RKO (cell line): ENCODE measurements around the gene OR8D4.
"Not testable (repeated sequence)": the region's sequence is repeated elsewhere in the genome, so short reads cannot be mapped to it uniquely, and the experiment has no call there.

ENCODE experiments used
- DNase-seq: peaks from one replicate; pipeline ENCODE4 v3.0.0-alpha.2; 2016; ENCODE audit warnings: low spot score

Gene OR8D4

DNA sequence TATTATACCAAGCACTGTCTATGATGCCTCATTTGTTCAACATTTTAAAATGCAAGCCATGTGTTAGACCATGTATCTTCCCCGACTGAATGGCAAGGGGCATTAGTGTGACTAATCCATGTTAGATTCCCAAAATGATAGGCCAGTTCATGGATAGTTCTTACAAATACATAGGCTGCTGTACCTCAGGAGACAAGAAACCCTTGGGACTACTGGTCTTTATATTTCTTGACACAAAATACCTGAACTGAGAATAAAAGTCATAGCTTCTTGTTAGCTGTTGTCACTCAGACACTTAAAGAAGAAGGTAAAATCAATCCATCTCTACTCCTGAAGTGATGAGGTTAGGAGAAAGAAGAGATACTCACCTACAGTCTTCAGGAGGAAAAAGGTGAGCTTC lies at the start of gene OR8D4:
OR8D4 (plus strand) TSS at position 301 of the 400 bp plus-strand sequence. CDS start 4,265 bp downstream, outside the sequence.
- DNase-seq = no peak

DNA sequence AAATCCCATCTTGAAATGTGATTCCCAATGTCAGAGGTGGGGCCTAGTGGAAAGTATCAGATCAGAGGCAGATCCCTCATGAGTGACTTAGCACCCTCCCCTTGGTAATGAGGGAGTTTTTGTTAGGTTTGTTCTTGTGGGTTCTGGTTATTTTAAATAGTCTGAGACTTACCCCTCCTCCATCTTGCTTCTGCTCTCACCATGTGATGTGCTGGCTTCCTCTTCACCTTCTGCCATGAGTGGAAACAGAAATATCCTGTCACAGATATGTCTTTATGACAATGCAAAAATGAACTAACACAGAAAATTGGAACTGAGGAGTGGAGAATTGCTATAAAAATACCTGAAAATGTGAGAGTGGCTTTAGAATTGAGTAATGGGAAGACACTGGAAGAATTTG lies 49.6 kb upstream of the OR8D4 start:
- DNase-seq = no peak

DNA sequence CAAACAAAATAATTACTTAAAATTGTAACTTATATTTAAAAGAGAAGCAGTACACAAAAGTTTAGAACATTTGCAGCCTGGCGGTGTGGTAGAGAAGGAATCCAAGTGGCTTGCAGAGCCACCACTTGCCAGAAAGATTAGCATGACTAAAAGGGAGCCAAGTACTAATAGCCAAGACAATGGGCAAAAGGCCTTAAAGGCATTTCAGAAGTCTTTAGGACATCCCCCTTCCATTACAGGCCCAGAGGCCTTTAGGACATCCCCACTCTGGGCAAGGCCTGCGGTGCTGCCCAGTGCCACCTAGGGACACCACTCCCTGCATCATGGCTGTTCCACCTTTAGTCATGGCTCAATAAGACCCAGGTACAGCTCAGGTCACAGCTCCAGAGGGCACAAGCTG lies 48.9 kb upstream of the OR8D4 start:
- no peak for DNase-seq

GRCh38 chr11:123856444-123856843 lies 45.5 kb upstream of the OR8D4 start:
- DNase-seq = no peak

DNA sequence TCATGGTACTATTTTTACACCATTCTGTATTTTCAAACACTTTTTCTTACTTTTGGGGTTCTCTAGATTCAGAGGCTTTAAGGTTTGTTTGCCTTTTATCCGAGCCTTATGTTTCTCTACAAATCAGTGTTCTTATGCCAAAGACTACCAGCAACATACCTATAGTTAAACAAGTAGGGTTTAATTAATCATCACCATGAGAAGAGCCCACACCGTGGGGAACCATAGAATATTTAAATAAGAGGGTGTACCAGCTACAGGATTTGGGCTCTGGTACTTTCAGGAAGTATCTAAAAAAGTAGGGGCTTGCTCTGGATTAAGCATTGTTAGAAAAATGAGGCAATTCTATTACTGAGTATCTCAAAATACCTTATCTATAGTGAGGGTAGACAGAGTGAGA lies 42.2 kb upstream of the OR8D4 start:
- no peak for DNase-seq

DNA sequence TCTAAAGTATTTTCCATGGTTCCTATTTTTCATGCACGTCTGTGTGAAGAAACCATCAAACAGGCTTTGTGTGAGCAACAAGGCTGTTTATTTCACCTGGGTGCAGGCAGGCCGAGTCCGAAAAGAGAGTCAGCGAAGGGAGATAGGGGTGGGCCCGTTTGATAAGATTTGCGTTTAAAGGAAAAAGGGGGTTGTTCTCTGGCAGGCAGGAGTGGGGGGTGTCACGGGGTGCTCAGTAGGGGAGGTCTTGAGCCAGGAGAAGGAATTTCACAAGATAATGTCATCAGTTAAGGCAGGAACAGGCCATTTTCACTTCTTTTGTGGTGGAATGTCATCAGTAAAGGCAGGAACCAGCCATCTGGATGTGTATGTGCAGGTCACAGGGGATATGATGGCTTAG lies 36.7 kb upstream of the OR8D4 start:
- not testable (repeated sequence) for DNase-seq

DNA sequence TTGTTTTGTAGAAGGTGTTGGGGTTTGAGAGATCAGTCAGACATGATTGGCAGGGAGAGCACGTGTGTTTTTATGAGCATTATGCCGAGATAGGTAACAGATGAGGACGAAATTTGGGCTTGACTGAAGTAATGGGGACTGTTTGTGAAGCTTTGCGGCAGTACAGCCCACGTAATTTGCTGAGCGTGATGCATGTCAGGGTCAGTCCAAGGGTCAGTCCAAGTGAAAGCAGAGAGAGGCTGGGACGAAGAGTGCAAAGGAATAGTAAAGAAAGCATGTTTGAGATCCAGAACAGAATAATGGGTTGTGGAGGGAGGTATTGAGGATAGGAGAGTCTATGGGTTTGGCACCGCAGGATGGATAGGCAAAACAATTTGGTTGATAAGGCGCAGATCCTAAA lies 34.2 kb upstream of the OR8D4 start:
- DNase-seq = not testable (repeated sequence)

DNA sequence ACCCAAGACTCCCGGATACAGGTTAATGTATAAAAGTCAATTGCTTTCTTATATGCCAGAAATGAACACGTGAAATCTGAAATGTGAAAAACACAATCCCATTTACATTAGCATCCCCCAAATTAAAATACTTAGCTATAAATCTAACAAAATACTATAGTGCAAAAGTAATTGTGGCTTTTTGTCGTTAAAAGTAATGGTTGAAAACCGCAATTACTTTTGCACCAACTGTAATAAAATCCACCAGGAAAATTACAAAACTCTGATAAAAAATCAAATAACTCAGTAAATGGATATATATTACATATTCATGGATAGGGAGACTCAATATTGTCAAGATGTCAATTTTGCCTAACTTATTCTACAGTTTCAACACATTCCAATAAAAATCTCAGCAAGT lies 21.1 kb upstream of the OR8D4 start:
- DNase-seq = no peak

- DNase-seq = no peak
These were observed 16.4 kb upstream of the OR8D4 start, which contains the start of gene TMEM225 for GRCh38 chr11:123885570-123885969. Gene TMEM225, minus strand, starts transcription at chr11:123885670. Its CDS starts 245 bp downstream, at chr11:123885425.

- no peak for DNase-seq
These were observed 9.9 kb upstream of the OR8D4 start for GRCh38 chr11:123892031-123892430.

- DNase-seq = no peak
These were observed 2.2 kb upstream of the OR8D4 start for GRCh38 chr11:123899792-123900191.

DNA sequence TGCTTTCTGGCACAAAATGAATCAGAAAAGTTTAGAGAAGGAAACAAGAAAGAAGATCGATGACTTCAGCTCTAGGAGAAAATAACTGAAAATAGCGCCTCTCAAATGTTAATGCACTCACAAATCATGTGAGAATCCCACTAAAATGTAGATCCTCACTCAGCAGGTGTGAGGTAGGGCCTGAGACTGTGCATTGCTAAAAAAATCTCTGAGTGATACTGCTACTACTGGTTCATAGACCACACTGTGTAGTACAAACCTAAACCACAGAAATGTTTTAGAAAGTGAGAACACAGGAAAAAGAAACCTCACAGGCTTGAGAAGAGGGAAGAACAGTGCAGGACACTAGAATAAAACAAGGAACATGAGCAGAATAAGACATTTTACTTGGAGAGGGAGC lies 2.0 kb downstream of the OR8D4 start:
- DNase-seq = no peak

GRCh38 chr11:123904932-123905331 lies 3.0 kb downstream of the OR8D4 start:
- no peak for DNase-seq

DNA sequence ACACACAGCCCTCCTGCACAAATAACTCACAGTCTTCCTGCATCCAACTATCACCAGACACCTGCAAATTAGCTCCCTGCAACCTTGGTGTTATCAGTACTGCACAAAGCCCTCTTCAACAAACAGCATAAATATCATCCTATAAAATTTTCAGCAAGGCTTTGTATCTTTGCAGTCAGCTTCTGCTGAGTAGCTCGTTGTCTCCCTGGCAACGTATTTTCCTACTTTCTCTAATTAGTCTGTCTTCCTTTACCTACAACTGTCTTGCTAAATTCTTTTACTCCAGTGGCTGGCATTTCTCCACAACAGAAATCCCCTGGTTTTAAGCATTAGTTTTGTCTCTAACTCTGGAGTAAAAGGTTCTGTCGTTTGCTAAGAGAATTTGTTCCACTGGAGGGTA lies 3.9 kb downstream of the OR8D4 start:
- DNase-seq = no peak

DNA sequence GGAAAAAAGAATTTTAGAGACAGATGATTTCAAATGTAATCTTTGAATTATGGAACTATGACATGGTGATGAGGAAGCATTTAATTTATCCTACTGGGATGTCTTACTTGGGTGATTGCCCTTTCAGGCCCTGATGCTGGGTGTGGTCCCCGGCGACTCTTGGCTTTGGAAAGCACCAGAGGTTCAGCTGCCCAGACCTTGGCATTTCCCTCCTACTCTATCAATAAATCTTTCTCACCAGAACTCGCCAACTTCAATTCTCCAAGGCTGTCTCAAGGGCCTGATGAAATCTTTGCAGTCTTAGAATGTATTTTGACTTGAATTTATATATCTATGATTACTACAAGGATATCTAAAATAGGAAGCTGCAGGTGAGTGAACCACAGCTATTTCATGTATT lies 19.0 kb downstream of the OR8D4 start:
- DNase-seq = no peak

- no peak for DNase-seq
These were observed 22.1 kb downstream of the OR8D4 start for GRCh38 chr11:123924027-123924426.

DNA sequence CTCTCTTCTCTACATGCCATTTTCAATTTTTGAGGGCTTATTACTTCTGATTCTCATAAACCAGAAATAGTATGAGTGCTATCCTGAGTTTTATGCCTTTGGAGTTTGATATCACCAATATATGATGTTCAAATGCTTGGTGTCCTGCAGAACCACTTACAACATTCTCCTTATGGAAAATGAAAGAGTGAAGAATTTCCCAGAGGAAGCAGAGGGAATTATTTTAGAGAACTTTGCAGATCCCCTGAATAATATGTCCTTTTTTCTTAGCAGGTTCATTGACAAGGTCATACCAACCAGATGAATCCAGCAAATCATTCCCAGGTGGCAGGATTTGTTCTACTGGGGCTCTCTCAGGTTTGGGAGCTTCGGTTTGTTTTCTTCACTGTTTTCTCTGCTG lies 37.4 kb downstream of the OR8D4 start, which contains the start of gene OR4D5:
OR4D5 (plus strand) TSS at position 301 of the 400 bp plus-strand sequence; CDS start at position 301, 0 bp downstream.
- no peak for DNase-seq

DNA sequence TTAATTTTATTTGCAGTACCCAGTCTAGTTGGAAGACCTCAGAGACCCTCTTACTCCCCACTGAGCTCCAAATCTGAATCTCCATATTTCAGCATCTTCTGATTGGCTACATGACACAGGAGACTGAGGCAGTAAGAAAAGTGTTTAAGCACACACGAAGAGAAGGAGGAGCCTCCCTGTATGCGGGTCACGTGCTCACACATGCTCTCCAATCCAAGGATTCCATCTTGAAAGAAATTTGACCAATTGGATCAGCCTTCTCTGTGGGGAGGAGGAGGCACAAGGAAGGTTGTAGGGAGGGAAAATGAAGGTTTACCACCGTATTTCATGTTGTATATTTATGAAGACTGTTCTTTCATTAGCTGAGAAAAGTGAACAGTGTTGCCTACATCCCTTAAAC lies 40.4 kb downstream of the OR8D4 start:
- no peak for DNase-seq

- DNase-seq = no peak
These were observed 41.8 kb downstream of the OR8D4 start, which contains the start of gene OR6T1 for GRCh38 chr11:123943738-123944137. Gene OR6T1, minus strand, starts transcription at chr11:123943838. Its CDS starts 0 bp downstream, at chr11:123943838.

DNA sequence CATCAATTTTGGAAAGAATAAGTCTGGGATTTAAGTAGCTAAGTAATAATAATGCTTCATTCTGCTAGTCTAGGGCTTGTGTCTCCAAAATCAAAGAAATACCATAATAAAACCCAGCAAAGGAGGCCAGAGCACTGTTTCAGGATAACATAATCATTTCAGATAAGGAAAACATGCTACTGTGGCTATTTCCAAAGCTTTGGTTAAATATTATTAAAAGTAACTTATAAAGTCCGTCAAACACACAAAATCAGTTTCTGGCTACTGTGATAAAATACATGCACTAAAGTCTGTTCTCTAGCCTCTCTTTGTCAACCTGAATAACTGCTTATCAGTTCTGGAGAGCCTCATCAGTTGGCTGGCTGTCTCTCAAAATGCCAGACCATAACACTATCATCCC lies 43.2 kb downstream of the OR8D4 start:
- DNase-seq = no peak

DNA sequence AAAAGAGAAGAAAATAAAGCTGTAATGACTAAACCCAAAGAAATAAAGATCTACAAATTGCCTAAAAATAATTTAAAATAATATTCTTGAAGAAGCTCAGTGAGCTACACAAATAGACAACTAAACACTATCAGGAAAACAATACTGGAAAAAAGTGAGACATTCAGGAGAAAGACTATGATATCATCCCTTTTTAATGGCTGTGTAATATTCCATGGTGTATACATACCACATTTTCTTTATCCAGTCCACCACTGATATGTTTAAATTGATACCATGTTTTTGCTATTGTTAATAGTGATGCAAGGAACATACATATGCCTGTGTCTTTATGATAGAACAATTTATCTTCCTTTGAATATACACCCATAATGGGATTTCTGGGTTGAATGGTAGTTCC lies 54.8 kb downstream of the OR8D4 start:
- DNase-seq = no peak
